ENCODE data around the gene TPRX1. TPM values are rescaled to one million over a fixed set of nuclear protein-coding genes. Genes with fewer than 3 reads are reported as not detected.

TPRX1 gene
- total and polyA plus RNA-seq, 2 of the 4 experiments (the other 2 are of a cell fraction), result not detected

GRCh38 chr19:47842941-47843340, 38.6 kb upstream of the TPRX1 start:
- Histone ChIP-seq H3K23ac (ENCODE audit: low read depth, low read length) (no peak overlapping the region), H4K20me1 (ENCODE audit: insufficient read depth, low read length) (no peaks in the 10 kb centered on the region), H3K79me1 (ENCODE audit: low read depth in 1 of 2, low read length in 2 of 2) (no peaks in the 10 kb centered on the region), H2BK20ac (ENCODE audit: low read depth, low read length) (no peak overlapping the region), H3K27me3 (ENCODE audit: control insufficient read depth, insufficient read depth, low read length) (peaks cover 15% of the 10 kb centered on the region), H4K8ac (ENCODE audit: low read depth in 2 of 2, low read length in 2 of 2) (no peak overlapping the region), H3K56ac (ENCODE audit: extremely low read depth, insufficient read depth, low read length) (no peak overlapping the region), H2BK5ac (ENCODE audit: low read depth, low read length, poor library complexity, severe bottlenecking) (no peak overlapping the region), H3K9me1 (ENCODE audit: insufficient read depth, low read length) (no peaks in the 10 kb centered on the region), H2AK5ac (ENCODE audit: low read depth, low read length) (no peak overlapping the region), H2AFZ (replicated peaks; ENCODE audit: low read length, poor library complexity) (no peak overlapping the region), H4K91ac (ENCODE audit: insufficient read depth, low read depth, low read length) (no peak overlapping the region), H3K9me3 (ENCODE audit: control insufficient read depth, insufficient read depth, low read length) (no peaks in the 10 kb centered on the region), H2BK15ac (ENCODE audit: low read depth, low read length) (no peak overlapping the region), H3K4ac (ENCODE audit: low read depth, low read length) (no peak overlapping the region), H3K4me1 (ENCODE audit: control insufficient read depth, insufficient read depth, low read length) (no peaks in the 10 kb centered on the region), H4K5ac (ENCODE audit: low read depth, low read length) (no peak overlapping the region), H3K9ac (ENCODE audit: low read depth, low read length) (no peak overlapping the region), H3K4me2 (ENCODE audit: low read depth, low read length) (no peak overlapping the region), H3K36me3 (ENCODE audit: control insufficient read depth, insufficient read depth, low read length) (no peaks in the 10 kb centered on the region), H3K18ac (ENCODE audit: low read depth, low read length) (no peak overlapping the region), H2AK9ac (replicated peaks; ENCODE audit: low read depth, low read length, poor library complexity) (no peak overlapping the region), H3K27ac (ENCODE audit: insufficient read depth, low read length) (no peak overlapping the region), H3K14ac (replicated peaks; ENCODE audit: low read depth, low read length) (no peak overlapping the region), H2BK120ac (ENCODE audit: low read depth, low read length) (no peak overlapping the region), H3K4me3 (ENCODE audit: insufficient read depth, low read depth, low read length) (no peak overlapping the region)
- intact Hi-C loops (cut with micrococcal nuclease) (no loop called here), in situ Hi-C loops (cut with MboI; ENCODE audit: low sequenced_read_pairs) (no loop called here), dilution Hi-C loops (cut with HindIII; ENCODE audit: low sequenced_read_pairs, unreplicated experiment) (no loop called here)
- no TSS peak for BruUV-seq (replicated peaks)
- DNase-seq (no peak), ATAC-seq (ENCODE audit: low read depth) (no peak)
- CTCF ChIA-PET, result no interaction called here
- POLR2A ChIA-PET (ENCODE audit: unreplicated experiment), result no interaction called here
- TF ChIP-seq NFE2L2 (IDR thresholded peaks at IDR 0.05; ENCODE audit: low read depth, low read length) (no peak), MAFK (IDR thresholded peaks at IDR 0.05; ENCODE audit: low read depth, low read length) (no peak), MXI1 (IDR thresholded peaks at IDR 0.05; ENCODE audit: borderline replicate concordance, low read depth, low read length) (no peak), SMC3 (IDR thresholded peaks at IDR 0.05; ENCODE audit: low read depth, low read length) (no peak), MAZ (IDR thresholded peaks at IDR 0.05; ENCODE audit: borderline replicate concordance, low read depth, low read length) (no peak), USF2 (IDR thresholded peaks at IDR 0.05; ENCODE audit: low read depth, low read length) (no peak), CHD1 (IDR thresholded peaks at IDR 0.05; ENCODE audit: low read depth, low read length) (no peak), FOS (IDR thresholded peaks at IDR 0.05; ENCODE audit: low read depth, low read length) (no peak), POLR2A (IDR thresholded peaks at IDR 0.05; ENCODE audit: low read depth, low read length) (no peak), ELK1 (IDR thresholded peaks at IDR 0.05; ENCODE audit: borderline replicate concordance, low read depth, low read length) (no peak), RAD21 (IDR thresholded peaks at IDR 0.05; ENCODE audit: low read length) (no peak), CTCF (conservative IDR thresholded peaks at IDR 0.05; ENCODE audit: low read depth, low read length) (no peak), CEBPB (IDR thresholded peaks at IDR 0.05; ENCODE audit: low read depth, low read length) (no peak)
- WGBS, 2 experiments (ENCODE audit: extremely low coverage in 2 of 2, insufficient read length in 1 of 2), result 50% methylated on average over 1 of the region's 5 CpGs; no CpG with 5 or more reads in 1 of the 2 experiments

Measured in IMR-90 (cell line).